ENCODE measurements around the gene VIPR2.

DNA sequence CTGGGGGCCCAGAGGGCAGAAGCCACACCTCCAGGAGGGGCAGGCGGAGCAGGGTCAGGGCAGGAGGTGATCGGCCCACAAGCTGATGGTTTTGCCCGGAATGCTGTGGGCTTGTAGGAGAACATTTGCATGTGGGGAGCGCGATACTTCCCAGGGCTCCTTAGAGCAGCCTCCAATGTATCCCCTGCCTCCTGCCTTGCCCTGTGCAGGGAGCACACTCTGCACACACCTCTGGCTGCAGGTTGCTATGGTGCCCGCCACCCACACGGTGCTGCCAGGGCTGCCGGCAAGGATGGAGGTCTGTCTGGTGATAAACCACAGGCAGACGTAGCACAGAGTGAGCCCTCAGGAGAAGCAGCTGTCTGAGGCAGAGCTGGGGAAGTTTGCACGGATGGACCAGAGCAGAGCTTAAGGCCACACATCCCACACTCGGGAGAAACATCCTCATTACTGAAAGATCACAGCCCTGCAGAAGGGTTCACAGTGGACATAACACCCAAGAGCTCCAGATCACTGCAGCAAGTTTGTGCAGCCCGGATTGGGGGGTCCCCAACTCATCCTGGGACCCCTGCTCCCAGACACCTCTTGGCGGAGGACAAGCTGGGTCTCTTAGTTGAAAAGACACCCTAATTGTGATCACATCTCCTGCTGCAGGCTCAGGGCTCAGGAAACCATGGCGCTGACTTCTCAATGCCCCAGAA is 41.8 kb downstream of the VIPR2 start:
- TF ChIP-seq, protein P1, sequence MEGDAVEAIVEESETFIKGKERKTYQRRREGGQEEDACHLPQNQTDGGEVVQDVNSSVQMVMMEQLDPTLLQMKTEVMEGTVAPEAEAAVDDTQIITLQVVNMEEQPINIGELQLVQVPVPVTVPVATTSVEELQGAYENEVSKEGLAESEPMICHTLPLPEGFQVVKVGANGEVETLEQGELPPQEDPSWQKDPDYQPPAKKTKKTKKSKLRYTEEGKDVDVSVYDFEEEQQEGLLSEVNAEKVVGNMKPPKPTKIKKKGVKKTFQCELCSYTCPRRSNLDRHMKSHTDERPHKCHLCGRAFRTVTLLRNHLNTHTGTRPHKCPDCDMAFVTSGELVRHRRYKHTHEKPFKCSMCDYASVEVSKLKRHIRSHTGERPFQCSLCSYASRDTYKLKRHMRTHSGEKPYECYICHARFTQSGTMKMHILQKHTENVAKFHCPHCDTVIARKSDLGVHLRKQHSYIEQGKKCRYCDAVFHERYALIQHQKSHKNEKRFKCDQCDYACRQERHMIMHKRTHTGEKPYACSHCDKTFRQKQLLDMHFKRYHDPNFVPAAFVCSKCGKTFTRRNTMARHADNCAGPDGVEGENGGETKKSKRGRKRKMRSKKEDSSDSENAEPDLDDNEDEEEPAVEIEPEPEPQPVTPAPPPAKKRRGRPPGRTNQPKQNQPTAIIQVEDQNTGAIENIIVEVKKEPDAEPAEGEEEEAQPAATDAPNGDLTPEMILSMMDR (IDR thresholded peaks at IDR 0.05; ENCODE audit: poor library complexity, severe bottlenecking): no peak
- no peak for TF ChIP-seq POLR2AphosphoS5 (IDR thresholded peaks at IDR 0.05)
- TF ChIP-seq EZH2 (IDR thresholded peaks at IDR 0.05; ENCODE audit: borderline replicate concordance, insufficient read depth, low read length, poor library complexity, severe bottlenecking): no peak
- no peak for TF ChIP-seq EP300 (conservative IDR thresholded peaks at IDR 0.05; ENCODE audit: poor library complexity, severe bottlenecking)
- TF ChIP-seq, protein P2, sequence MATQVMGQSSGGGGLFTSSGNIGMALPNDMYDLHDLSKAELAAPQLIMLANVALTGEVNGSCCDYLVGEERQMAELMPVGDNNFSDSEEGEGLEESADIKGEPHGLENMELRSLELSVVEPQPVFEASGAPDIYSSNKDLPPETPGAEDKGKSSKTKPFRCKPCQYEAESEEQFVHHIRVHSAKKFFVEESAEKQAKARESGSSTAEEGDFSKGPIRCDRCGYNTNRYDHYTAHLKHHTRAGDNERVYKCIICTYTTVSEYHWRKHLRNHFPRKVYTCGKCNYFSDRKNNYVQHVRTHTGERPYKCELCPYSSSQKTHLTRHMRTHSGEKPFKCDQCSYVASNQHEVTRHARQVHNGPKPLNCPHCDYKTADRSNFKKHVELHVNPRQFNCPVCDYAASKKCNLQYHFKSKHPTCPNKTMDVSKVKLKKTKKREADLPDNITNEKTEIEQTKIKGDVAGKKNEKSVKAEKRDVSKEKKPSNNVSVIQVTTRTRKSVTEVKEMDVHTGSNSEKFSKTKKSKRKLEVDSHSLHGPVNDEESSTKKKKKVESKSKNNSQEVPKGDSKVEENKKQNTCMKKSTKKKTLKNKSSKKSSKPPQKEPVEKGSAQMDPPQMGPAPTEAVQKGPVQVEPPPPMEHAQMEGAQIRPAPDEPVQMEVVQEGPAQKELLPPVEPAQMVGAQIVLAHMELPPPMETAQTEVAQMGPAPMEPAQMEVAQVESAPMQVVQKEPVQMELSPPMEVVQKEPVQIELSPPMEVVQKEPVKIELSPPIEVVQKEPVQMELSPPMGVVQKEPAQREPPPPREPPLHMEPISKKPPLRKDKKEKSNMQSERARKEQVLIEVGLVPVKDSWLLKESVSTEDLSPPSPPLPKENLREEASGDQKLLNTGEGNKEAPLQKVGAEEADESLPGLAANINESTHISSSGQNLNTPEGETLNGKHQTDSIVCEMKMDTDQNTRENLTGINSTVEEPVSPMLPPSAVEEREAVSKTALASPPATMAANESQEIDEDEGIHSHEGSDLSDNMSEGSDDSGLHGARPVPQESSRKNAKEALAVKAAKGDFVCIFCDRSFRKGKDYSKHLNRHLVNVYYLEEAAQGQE (IDR thresholded peaks at IDR 0.05; ENCODE audit: borderline replicate concordance): no peak
- no peak for TF ChIP-seq RAD21 (conservative IDR thresholded peaks at IDR 0.05)
- TF ChIP-seq TAF1 (IDR thresholded peaks at IDR 0.05; ENCODE audit: low read depth): no peak
- no peak for TF ChIP-seq MXI1 (conservative IDR thresholded peaks at IDR 0.05; ENCODE audit: poor library complexity, severe bottlenecking)
- no peak for TF ChIP-seq SMC3 (conservative IDR thresholded peaks at IDR 0.05; ENCODE audit: poor library complexity)

Data from neural cell (in vitro differentiated cells).